Amniotic stem cell (primary cell): Measurements from ENCODE around the gene NTN4.
"Not testable (repeated sequence)": the region's sequence is repeated elsewhere in the genome, so short reads cannot be mapped to it uniquely, and the experiment has no call there.

Experiments used
- DNase-seq: peaks from one replicate; lab custom pipeline; 2025; lab: John Stamatoyannopoulos, UW

The NTN4 gene

DNA sequence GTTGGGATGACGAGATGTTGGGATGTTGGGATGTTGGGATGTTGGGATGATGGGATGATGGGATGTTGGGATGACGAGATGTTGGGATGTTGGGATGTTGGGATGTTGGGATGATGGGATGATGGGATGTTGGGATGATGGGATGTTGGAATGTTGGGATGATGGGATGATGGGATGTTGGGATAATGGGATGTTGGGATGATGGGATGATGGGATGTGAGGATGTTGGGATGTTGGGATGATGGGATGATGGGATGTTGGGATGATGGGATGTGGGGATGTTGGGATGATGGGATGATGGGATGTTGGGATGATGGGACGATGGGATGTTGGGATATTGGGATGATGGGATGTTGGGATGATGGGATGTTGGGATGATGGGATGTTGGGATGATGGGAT lies 135.9 kb downstream of the NTN4 start:
- not testable (repeated sequence) for DNase-seq

DNA sequence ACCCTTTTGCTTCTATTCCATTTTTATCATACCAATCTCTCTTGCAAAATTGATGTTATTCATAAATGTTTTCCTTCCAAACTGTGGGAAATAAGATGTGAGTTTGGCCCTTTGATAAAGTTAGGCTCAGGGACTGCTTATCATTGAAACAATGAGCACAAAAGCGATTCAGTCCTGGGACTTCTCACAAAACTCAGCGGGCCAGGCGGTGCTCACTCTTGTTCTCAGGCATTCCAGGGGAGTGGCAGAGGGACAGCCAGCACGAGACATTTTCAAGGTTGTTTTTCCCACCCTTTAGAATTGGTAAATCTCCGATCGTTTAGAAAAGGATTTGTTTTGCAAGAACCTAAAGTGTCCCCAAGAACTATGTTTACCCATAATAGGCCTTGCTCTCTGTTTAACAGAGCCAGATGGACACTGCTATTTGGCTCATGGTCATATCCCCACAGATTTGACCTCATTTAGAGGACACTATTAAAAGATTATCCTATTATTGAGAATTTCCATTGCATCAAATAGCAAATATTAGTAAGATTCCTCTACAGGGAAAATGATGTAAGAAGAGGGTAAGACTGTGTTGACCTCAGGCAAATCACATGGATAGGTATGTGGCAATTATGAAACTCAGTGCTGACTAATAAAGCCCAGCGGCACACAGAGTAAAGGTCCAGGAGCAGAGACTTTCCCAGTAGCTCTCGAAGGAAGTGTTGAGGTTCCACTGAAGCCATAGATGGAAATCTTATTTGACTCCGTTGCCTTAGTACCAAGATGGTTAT lies 136.6 kb downstream of the NTN4 start:
- peak; percentile 12 for DNase-seq

DNA sequence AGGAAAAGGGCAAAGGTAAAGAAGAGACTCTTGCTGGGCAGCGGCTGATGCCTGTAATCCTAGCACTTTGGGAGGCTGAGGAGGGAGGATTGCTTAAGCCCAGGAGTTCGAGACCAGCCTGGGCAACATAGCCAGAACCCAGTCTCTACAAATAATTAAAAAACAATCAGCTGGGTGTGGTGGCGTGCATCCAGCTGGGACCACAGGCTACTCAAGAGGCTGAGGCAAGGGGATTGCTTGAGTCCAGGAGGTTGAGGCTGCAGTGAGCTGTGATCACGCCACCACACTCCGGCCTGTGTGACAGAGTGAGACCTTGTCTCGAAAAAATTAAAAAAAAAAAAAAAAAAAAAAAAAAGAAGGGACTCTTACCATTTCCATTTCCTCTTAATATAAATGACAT lies 138.9 kb downstream of the NTN4 start:
- no peak for DNase-seq

DNA sequence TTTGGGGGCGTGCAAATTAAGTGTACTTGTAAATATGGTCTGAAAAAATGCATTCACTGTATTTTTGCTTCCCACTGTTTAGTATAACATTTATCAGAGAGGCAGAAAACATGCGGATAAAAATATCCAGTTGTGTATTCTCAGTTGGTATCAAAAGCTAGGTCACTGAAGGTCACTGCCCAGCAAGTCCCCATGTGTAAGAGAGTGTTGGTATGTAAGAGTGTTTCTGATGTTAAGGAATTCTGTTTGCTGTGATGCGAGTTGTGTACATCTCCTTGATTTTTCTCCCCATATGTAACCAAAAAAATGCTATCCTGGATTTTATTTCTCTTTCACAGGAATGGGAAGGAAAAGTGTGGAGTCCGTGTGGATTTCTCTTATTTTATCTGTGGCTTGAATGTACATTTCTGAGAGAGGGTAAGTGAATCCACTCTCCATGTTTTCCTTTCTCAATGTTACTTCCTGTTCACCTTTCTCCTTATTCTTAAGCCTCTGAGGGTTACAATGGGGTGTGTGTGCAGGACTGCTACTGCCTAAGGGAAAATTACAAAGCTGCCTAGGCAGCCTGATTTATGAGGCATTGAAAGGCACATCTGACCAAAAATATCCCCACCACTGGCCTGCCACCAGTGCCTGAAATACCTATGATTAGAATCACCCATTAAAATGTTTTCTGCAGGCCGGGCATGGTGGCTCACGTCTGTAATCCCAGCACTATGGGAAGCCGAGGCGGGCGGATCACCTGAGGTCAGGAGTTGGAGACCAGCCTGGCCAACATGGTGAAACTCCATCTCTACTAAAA lies 141.4 kb downstream of the NTN4 start:
- DNase-seq: peak; percentile 7

GRCh38 chr12:95646781-95647190 lies 143.8 kb downstream of the NTN4 start:
- peak; percentile 14 for DNase-seq

DNA sequence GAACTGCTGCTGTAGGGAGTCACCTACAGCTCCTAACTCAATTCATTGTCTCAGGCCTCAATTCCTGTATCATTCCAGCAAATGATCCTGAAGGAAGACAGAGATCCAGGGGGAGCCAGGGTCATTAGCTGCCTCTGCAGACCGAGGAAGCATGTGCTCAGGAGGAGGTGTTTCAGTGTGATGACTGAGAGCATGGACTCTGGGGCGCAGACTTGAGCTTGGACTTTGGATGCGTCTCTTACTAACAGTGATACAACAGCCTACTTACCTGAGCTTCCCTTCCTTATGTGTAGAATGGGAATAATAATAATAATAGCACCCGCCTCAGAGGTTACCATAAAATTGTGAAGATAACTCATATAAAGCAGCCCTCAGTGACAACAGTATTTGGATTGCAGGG lies 147.3 kb downstream of the NTN4 start:
- DNase-seq: no peak

GRCh38 chr12:95642583-95642982 lies 148.0 kb downstream of the NTN4 start:
- no peak for DNase-seq

DNA sequence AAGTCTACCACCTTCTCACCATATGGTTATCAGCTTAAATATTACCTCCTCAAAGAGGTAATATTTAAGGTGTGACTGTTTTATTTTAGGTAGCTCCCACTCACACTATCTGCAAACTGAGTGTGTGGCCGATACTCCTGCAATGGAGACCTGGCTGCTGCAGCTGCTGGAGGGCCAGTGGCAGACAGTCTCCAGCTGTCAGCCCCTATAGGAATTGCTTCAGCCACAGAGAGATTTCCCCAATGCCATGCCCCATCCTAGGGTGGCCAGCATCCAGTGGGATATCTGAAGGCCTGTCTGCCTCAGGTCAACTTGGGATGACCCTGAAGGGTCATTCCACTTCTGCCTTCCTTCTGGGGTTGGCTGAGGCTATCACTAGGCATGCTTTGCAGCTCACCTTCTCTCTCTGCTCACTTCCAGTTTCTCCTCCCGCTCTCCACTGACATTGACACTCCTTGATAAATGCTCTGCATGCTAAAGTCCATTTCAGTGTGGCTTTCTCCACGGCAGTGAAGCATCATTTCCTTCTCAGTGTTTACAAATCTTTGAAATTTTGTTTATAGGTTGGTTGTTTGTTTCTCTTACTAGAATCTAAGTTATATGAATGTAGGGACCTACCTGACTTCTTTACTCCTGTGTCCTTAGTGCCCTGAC lies 149.1 kb downstream of the NTN4 start:
- DNase-seq: no peak

DNA sequence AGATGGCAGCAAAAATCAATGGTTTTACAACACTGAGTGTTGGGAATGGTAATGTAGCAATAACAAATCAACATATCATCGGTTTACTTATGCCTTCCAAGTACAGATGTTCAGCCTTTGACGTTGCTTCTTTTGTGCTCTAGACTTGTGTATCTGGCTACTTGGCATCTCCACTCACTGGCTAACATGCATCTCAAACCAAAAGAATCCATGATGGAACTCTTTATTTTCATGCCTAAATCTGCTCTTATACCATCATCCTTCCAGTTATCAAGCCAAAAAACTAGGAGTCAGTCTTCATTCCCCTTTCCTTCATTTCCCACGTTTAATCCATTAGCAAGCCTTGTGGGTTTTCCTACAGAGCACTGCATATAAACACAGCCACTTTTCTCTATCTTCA lies 150.0 kb downstream of the NTN4 start:
- no peak for DNase-seq

GRCh38 chr12:95637471-95638155 lies 153.0 kb downstream of the NTN4 start:
- DNase-seq: peak; percentile 80

DNA sequence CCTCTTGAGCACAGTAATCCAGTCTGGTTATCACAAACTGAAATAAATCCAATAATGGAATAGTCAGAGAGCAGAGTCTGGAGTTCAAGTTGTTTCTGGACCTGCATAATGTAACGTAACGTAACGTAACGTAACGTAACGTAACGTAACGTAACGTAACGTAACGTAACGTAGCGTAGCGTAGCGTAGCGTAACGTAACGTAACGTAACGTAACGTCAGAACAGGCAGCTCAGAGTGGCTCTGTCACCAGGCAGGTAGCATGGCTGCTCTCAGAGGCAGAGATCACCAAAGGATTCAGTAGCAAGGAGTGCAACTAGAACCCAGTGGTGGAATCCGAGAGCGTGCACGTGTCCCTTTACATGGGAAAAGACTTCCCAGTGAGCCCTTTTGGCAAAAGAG lies 153.6 kb downstream of the NTN4 start:
- no peak for DNase-seq

GRCh38 chr12:95634622-95635621 lies 155.6 kb downstream of the NTN4 start:
- no peak for DNase-seq

DNA sequence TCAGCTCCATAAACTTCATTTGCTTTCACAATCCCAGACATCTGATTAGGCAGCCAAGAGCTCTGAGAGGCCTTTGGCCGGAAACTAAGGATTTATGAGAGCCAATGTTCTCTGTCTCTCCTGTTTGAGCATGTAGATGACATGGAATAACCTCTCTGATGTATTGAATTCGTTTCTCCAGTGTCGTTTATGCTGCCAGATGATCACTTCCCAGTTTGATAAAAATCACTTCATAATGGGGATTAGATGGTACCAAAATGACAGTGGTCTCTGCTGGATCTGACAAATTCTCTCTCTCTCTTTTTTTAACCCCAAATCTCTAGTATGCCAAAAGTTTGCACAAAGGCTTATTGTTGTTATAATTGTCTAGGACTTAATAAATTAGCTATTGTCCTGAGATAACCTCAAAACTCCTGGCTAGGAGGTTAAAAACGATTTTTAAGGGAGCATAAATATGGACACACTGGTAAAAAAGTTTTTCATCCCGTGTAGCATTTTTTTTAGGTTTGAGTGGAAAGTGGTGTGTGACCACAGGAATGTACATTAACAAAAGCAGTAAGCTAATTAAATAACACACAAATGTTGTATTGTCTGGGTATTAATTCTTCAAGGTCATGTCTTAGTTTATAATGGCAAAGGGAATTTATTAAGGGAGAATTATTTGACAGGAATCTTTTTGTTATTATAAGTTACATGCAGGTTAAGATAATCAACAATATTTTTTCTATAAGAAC lies 156.7 kb downstream of the NTN4 start:
- DNase-seq: no peak

DNA sequence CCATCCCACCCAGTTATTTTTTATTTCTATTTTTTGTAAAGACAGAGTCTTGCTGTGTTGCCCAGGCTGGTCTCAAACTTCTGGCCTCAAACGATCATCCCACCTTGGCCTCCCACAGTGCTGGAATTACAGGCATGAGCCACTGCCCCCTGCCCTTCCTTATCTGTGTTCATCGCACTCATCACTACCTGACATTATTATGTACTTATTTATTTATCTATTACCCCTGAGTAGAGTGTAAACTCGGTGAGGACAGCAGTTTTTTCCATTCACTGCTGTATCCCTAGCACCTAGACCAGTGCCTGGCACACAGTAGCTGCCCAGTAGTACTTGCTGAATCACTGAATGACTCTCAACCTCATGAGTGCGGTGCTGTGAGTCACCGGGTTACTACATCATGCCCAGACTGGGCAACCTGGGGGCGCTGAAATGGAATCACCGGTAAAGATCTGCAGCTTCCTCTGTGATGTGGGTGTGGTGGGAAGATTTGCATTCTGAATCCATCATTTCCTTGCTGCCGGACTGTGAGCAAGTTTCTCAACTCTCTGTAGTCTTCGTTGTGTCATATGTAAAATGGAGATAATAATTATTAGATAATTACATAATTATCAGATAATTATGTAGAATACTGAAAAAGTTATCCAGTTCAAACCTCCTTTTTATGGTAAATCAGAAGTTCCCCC lies 157.4 kb downstream of the NTN4 start:
- DNase-seq: peak; percentile 69

- no peak for DNase-seq
These were observed 160.1 kb downstream of the NTN4 start for GRCh38 chr12:95630496-95630895.

- no peak for DNase-seq
These were observed 161.2 kb downstream of the NTN4 start for GRCh38 chr12:95629392-95629791.

- no peak for DNase-seq
These were observed 163.7 kb downstream of the NTN4 start for GRCh38 chr12:95626854-95627253.

- DNase-seq: no peak
These were observed 165.6 kb downstream of the NTN4 start for GRCh38 chr12:95625012-95625411.

- no peak for DNase-seq
These were observed 166.0 kb downstream of the NTN4 start for GRCh38 chr12:95624589-95624988.
